ENCODE measurements around the gene MRPL14. TPM values are rescaled to one million over a fixed set of nuclear protein-coding genes. Genes with fewer than 3 reads are reported as not detected.
"Not testable (repeated sequence)": the region's sequence is repeated elsewhere in the genome, so short reads cannot be mapped to it uniquely, and the experiment has no call there.

Gene MRPL14
- total RNA-seq, 1 experiment from 2014 or later: 103 TPM

DNA sequence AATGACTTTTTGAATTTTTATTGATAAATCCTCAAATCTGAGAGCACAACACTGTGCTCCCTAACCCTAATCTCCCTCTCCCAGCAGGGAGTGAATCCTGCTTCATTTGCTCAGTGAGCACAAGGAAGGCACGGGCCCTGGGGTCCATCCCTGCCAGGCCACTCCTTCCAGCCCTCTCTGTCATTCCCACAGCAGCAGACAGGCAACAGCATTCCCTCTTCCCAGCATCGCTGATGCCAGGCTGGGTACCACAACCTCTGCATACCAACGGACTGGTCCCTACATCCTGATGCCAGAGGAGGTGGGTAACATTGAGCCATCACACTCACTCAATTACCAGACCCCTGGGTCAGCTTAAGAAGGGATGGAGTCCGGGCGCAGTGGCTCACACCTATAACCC is 34.2 kb downstream of the MRPL14 start:
- peaks cover 27% of the 10 kb centered on the region for H3K4me1 Mint-ChIP-seq (ENCODE audit: low read depth, unreplicated experiment)
- H3K27me3 Mint-ChIP-seq (ENCODE audit: unreplicated experiment): no peaks in the 10 kb centered on the region
- CTCF ChIA-PET: interaction anchor here (0.7 kb wide), 1 partner anchor 14 kb away, joined by 7 read pairs; no protein-coding TSS in a partner anchor
- no peak overlapping the region for H3K27ac Mint-ChIP-seq (ENCODE audit: unreplicated experiment)
- no peak for DNase-seq
- peaks cover 31% of the 10 kb centered on the region for H3K36me3 Mint-ChIP-seq (ENCODE audit: insufficient read depth, unreplicated experiment)
- BruUV-seq (replicated peaks): no TSS peak
- H3K9me3 Mint-ChIP-seq (ENCODE audit: low read depth, unreplicated experiment): no peaks in the 10 kb centered on the region
- no peak overlapping the region for H3K4me3 Mint-ChIP-seq (ENCODE audit: low read depth, unreplicated experiment)
- intact Hi-C loops (cut with micrococcal nuclease; ENCODE audit: unreplicated experiment): no loop called here
- no peak for TF ChIP-seq CTCF (IDR thresholded peaks at IDR 0.05; ENCODE audit: unreplicated experiment)

DNA sequence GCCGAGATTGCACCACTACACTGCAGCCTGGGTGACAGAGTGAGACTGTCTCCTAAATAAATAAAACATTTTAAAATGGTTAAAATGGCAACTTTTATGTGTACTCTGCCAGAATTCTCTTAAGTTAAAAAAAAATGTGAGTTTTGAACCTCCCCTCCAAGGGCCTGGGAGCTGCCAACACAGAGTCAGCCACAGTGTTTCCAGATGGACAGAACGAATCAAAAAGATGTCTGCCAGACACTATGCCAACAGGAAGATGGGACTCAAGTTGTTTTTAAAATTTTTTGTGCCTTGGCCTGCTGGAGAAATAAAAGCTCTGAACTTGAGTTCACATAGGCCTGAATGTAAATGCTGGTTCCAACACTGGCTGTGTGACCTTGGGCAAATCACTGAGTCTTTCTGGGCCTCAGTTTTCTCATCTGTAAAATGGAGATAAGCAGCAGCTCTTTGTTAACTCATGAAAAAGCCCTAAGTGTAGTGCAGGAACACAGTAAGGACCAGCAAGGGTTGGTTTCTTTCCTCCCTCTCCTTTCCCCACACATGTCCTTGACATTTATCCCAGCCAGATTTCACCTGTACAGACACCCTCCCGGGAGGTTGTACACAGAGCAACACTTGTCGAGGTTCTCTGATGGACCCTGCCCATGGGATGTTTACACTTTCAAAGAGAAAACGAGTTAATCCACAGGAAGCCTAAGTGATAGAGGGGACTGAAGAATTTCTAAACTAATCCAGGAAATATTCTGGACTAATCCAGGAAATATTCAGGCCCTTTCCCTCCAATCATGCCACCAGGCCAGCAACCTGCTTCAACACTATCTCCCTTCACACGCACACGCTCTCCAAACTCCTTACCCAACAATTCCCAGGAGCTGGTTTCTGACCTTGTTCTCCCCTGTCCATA is 35.0 kb downstream of the MRPL14 start:
- CTCF ChIA-PET: no interaction called here
- BruUV-seq (replicated peaks): no TSS peak
- no peak for DNase-seq
- no peaks in the 10 kb centered on the region for H3K27me3 Mint-ChIP-seq (ENCODE audit: unreplicated experiment)
- intact Hi-C loops (cut with micrococcal nuclease; ENCODE audit: unreplicated experiment): no loop called here
- no peak overlapping the region for H3K27ac Mint-ChIP-seq (ENCODE audit: unreplicated experiment)
- no peaks in the 10 kb centered on the region for H3K9me3 Mint-ChIP-seq (ENCODE audit: low read depth, unreplicated experiment)
- no peak for TF ChIP-seq CTCF (IDR thresholded peaks at IDR 0.05; ENCODE audit: unreplicated experiment)
- peaks cover 29% of the 10 kb centered on the region for H3K4me1 Mint-ChIP-seq (ENCODE audit: low read depth, unreplicated experiment)
- no peak overlapping the region for H3K4me3 Mint-ChIP-seq (ENCODE audit: low read depth, unreplicated experiment)
- peaks cover 27% of the 10 kb centered on the region for H3K36me3 Mint-ChIP-seq (ENCODE audit: insufficient read depth, unreplicated experiment)

- H3K27ac Mint-ChIP-seq (ENCODE audit: unreplicated experiment); H3K9me3 Mint-ChIP-seq (ENCODE audit: low read depth, unreplicated experiment); CTCF ChIA-PET; H3K4me3 Mint-ChIP-seq (ENCODE audit: low read depth, unreplicated experiment); DNase-seq; intact Hi-C loops (cut with micrococcal nuclease; ENCODE audit: unreplicated experiment); BruUV-seq (replicated peaks); H3K27me3 Mint-ChIP-seq (ENCODE audit: unreplicated experiment): not testable (repeated sequence)
- Mint-ChIP-seq H3K4me1 (ENCODE audit: low read depth, unreplicated experiment) (peaks cover 29% of the 10 kb centered on the region), H3K36me3 (ENCODE audit: insufficient read depth, unreplicated experiment) (peaks cover 32% of the 10 kb centered on the region)
These were observed 35.9 kb downstream of the MRPL14 start for GRCh38 chr6:44091356-44091755.

DNA sequence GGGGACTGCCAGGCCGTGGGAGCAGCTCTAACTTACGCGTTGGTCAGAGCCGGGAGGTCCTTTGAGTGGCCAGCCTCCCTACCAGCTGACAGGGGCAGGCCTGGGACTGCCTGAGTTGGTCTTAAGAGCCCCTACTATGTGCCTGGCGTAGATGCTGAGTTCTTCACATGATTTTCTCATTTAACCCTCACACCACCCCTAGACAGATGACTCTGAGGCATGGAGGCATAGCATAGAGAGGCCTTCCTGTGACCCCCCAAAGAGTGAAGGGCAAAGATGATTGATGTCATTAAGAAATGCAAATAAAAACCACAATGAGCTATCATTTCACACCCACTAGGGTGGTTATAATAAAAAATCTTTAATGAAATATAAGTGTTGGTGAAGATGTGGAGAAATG is 36.8 kb downstream of the MRPL14 start:
- Mint-ChIP-seq H3K27me3 (ENCODE audit: unreplicated experiment) (no peaks in the 10 kb centered on the region), H3K9me3 (ENCODE audit: low read depth, unreplicated experiment) (no peaks in the 10 kb centered on the region), H3K27ac (ENCODE audit: unreplicated experiment) (no peak overlapping the region), H3K4me1 (ENCODE audit: low read depth, unreplicated experiment) (peaks cover 27% of the 10 kb centered on the region), H3K36me3 (ENCODE audit: insufficient read depth, unreplicated experiment) (peaks cover 32% of the 10 kb centered on the region), H3K4me3 (ENCODE audit: low read depth, unreplicated experiment) (no peak overlapping the region)
- DNase-seq: no peak
- no TSS peak for BruUV-seq (replicated peaks)
- intact Hi-C loops (cut with micrococcal nuclease; ENCODE audit: unreplicated experiment): no loop called here
- no peak for TF ChIP-seq CTCF (IDR thresholded peaks at IDR 0.05; ENCODE audit: unreplicated experiment)
- CTCF ChIA-PET: interaction anchor here (0.6 kb wide), 1 partner anchor 186 kb away, joined by 5 read pairs; no protein-coding TSS in a partner anchor

All from Calu3 (cell line).